Fibroblast of the aortic adventitia (primary cell): ENCODE data around the gene SRCAP. TPM values are rescaled to one million over a fixed set of nuclear protein-coding genes. Genes with fewer than 3 reads are reported as not detected.

Source experiments
- DNase-seq: peaks from one replicate; pipeline ENCODE4 v3.0.0-alpha.2; 2010; ENCODE audit warnings: low read depth
- H3K4me3 ChIP-seq: 2 replicates; pipeline ENCODE4 v1.5.1; 2011; ENCODE audit warnings: low read depth, mild to moderate bottlenecking, control low read depth, low read length, moderate library complexity
- CTCF ChIP-seq: IDR thresholded peaks from 2 replicates; pipeline ENCODE4 v1.5.1; 2011; ENCODE audit warnings: mild to moderate bottlenecking, low read length, control low read depth, inconsistent platforms; ENCODE audit not compliant: insufficient read depth
- total RNA-seq: library from RNA; depleted of rRNA; stranded (reverse); fragments of >200 nt; gene quantifications from 2 replicates; pipeline ENCODE4 v1.2.3, GENCODE V29; 2012; ENCODE audit warnings: low replicate concordance

Gene SRCAP
- total RNA-seq, 1 donor = 21.9 TPM

- H3K4me3 ChIP-seq = no peak overlapping the region
- no peak for TF ChIP-seq CTCF
- no peak for DNase-seq
Observed at GRCh38 chr16:30780549-30780948, 81.6 kb downstream of the SRCAP start.

- no peak for TF ChIP-seq CTCF
- no peak overlapping the region for H3K4me3 ChIP-seq
- no peak for DNase-seq
Observed at GRCh38 chr16:30782486-30783279, 83.7 kb downstream of the SRCAP start.

GRCh38 chr16:30783280-30784109 lies 84.5 kb downstream of the SRCAP start:
- no peak overlapping the region for H3K4me3 ChIP-seq
- no peak for DNase-seq
- no peak for TF ChIP-seq CTCF

GRCh38 chr16:30784215-30784614 lies 85.2 kb downstream of the SRCAP start:
- H3K4me3 ChIP-seq = no peak overlapping the region
- no peak for TF ChIP-seq CTCF
- DNase-seq = no peak

- no peak for TF ChIP-seq CTCF
- peak overlapping the region; percentile 94 for H3K4me3 ChIP-seq
- DNase-seq = no peak
Observed at GRCh38 chr16:30785126-30786106, 86.4 kb downstream of the SRCAP start.
